CD4-positive, alpha-beta T cell treated with Interleukin-17A for 4 hours (primary cell): ENCODE data around the gene INPP4A.
"Not testable (repeated sequence)": the region's sequence is repeated elsewhere in the genome, so short reads cannot be mapped to it uniquely, and the experiment has no call there.

ENCODE experiments used
- DNase-seq: peaks from one replicate; pipeline ENCODE4 v3.0.0-alpha.2; 2020; ENCODE audit warnings: mixed read lengths

Gene INPP4A

DNA sequence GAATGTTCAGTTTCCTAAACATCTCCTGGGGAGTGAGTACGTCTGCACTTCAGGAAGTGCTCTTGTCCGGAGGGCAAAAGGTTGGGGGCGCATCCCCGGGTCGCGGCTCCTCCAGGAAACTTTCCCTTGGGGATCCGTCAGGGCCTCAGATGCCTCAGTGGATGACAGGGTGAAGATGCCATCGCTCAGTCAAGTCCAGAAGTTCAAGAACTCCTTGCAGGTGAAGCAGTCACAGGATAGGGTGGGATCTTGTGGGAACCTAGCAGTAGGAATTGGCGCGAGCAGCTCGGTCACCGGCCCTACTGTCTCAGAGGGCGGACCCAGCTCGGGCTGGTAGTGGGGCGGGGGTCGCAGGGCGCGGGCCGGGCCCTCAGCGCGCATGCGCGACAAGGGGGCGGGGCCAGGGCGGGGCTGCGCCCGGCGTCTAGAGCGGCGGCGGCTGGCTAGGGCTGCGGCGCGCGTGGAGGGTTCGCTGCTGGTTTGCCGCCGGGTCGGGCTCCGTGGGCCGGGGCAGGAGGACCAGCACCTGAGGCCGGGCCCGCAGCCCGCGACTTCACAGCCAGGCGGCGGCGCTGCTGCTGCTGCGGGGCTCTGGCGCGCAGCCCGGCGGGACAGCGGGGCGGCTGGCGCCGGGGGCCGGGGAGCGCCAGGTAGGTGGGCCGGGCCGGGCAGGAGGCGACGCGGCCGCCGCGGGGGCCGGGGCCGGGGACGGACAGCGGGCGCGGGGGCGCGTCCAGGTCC, at the start of gene INPP4A:
TSS of gene INPP4A (plus strand) at position 423 of the 741 bp plus-strand sequence. CDS start 75,191 bp downstream, outside the sequence.
- peak; percentile 87 for DNase-seq

DNA sequence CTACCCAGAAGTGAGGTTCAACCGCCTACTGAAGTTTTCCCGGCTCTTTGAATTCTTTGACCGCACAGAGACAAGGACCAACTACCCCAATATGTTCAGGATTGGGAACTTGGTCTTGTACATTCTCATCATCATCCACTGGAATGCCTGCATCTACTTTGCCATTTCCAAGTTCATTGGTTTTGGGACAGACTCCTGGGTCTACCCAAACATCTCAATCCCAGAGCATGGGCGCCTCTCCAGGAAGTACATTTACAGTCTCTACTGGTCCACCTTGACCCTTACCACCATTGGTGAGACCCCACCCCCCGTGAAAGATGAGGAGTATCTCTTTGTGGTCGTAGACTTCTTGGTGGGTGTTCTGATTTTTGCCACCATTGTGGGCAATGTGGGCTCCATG, 48.7 kb upstream of the INPP4A start:
- no peak for DNase-seq

DNA sequence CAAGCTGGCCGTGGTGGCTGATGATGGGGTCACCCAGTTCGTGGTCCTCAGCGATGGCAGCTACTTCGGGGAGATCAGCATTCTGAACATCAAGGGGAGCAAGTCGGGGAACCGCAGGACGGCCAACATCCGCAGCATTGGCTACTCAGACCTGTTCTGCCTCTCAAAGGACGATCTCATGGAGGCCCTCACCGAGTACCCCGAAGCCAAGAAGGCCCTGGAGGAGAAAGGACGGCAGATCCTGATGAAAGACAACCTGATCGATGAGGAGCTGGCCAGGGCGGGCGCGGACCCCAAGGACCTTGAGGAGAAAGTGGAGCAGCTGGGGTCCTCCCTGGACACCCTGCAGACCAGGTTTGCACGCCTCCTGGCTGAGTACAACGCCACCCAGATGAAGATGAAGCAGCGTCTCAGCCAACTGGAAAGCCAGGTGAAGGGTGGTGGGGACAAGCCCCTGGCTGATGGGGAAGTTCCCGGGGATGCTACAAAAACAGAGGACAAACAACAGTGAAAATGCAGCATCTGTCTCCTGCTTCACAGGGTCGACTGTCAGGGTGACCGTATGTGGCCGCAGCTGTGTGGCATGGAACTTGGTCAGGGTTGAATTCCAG, 47.8 kb upstream of the INPP4A start:
- no peak for DNase-seq

DNA sequence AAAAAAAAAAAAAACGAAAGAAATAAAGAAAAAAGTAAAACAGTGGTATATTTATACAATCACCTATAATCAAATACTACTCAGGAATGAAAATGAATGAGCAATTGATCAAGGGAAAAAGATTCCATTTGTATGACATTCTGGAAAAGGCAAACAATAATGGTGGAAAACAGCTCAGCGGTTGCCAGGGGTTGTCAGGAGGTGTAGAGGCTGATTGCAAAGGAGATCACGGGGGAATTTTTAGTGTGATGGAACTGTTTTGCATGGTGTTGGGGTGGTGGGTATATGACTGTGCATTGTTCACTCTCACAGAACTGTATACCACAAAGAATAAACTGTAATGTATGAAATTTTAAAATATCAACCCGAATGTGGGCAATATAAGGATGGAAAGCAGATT, 45.5 kb upstream of the INPP4A start:
- DNase-seq: no peak

DNA sequence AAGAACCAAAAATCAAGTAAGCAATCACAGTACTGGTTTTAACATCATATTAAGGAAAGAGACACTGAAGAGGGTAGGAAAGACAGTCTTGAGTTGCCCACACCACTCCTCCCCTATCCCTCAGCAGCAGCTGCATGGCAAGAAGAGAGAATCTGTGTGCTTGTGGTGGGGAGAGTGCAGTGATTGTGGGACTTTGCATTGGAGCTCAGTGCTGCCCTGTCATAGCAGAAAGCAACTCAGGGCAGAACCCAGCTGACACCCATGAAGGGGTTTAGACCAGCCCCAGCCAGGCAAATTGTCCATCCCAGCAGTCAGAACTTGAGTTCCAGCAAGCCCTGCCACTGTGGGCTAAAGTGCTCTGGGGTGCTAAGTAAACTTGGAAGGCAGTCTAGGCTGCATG, 40.8 kb upstream of the INPP4A start:
- DNase-seq: no peak

DNA sequence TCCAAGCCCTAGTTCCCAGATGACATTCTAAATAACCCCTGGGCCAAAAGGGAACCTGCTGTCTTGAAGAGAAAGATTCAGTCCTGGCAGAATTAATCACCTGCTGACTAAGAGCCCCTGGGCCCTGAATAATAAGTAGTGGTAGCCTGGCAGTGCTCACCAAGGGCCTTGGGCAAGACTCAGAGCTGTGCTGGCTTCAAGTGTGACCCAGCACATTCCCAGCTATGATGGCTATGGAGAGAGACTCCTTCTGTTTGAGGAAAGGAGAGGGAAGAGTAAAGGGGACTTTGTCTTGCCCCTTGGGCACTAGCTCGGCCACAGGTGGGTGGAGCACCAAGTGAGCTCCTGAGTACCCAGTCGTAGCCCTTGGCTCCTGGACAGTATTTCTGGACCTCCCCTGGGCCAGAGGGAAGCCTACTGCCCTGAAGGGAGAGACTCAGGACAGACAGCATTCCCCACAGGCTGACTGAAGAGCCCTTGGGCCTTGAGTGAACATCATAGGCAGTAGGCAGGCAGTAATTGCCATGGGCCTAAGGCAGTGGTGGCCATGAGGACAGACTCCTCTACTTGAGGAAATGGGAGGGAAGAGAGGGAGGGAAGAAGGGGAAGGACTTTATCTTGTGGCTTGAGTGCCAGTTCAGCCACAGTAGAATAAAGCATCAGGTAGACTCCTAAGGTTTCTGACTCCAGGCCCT, 40.0 kb upstream of the INPP4A start:
- no peak for DNase-seq

DNA sequence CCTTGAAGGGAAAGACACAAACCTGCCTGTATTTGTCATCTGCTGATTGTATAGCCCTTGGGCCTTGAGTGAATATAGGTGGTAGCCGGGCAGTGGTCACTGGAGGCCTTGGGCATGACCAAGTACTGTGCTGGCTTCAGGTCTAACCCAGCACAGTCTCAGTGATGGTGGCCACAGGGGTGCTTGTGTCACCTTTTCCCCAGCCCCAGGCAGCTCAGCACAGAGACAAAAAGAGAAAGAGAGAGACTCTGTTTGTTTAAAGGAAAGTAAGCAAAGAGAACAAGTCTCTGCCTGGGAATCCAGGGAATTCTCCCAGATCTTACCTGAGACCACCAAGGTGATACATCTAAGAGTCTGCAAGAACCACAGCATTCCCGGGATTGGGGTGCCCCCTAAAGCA, 39.4 kb upstream of the INPP4A start:
- no peak for DNase-seq

DNA sequence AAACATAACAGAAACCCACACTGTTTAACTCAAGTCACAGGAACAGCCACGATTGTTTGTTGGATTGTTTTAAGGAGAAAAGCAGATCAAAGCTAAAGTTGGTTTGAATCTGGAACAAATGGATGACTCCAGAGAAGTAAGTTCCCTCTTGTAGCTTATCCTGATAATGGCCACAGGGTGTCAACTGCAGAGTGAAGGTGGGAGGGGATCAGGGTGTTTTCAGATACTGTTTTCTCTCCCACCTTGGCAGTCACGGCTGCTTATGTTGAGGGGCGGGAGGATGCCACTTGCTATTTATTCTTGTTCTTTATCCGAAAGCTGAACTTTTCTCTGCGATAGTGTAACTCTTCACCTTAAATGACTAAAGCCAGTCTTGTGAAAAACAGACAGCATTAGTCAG, 36.5 kb upstream of the INPP4A start:
- no peak for DNase-seq

DNA sequence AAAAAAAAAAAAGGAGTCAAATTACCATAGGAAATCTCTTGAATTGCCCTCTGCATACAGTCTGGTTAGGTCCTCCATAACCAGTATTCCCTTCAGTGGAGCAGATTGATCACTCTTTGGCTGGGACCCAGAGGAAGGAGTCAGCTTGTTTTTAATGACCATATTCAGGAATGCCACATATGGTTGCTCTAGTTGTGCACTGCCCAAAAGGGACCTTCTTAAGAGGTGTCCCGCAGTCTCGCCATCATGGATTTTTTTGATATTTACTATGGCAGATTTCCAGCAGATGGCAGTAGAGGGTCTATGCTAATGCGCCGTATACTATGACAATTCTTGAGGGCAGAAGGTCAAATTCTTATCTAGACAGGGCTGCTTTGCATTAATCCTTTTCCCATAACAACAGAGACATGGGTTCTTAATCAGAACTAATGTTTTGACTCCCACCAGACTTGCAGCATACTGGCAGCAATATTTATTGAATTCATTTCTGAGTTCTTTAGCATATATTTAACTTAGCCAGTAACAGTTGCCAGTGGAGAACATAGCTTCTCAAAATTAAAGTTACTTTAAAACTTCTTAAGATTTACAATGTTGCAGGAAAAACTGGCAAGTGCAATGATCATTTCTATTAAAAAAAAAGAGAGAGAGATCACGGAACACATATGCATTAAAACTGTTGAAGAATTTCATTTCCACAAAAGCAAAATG, 31.8 kb upstream of the INPP4A start:
- peak; percentile 71 for DNase-seq

DNA sequence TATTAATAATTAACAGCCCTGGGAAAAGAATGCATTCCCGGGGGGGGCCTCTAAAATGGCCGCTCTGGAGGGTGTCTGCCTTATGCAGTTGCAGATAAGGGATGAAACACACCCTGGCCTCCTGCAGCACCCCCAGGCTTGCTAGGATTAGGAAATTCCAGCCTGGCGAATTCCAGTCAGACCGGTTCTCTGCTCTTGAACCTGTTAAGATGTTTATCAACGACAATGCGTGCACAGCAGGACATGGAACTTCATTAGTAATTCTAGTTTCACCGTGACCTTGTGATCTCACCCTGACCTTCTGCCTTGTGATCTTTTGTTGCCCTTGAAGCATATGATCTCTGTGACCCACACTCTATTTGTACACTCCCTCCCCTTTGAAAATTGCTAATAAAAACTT, 30.4 kb upstream of the INPP4A start:
- DNase-seq: not testable (repeated sequence)

DNA sequence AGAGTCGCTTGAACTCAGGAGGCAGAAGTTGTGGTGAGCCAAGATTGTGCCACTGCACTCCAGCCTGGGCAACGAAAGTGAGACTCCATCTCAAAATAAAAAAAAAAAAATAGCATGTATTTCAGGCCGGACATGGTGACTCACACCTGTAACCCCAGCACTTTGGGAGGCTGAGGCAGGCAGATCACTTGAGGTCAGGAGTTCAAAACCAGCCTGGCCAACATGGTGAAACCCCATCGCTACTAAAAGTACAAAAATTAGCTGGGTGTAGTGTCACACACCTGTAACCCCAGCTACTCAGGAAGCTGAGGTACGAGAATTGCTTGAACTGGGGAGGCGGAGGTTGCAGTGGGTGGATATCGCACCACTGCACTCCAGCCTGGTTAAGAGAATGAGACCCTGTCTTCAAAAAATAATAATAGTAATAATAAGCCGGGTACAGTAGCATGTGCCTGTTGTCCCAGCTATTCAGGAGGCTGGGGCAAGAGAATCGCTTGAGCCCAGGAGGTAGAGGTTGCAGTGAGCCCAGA, 28.9 kb upstream of the INPP4A start:
- DNase-seq: not testable (repeated sequence)

DNA sequence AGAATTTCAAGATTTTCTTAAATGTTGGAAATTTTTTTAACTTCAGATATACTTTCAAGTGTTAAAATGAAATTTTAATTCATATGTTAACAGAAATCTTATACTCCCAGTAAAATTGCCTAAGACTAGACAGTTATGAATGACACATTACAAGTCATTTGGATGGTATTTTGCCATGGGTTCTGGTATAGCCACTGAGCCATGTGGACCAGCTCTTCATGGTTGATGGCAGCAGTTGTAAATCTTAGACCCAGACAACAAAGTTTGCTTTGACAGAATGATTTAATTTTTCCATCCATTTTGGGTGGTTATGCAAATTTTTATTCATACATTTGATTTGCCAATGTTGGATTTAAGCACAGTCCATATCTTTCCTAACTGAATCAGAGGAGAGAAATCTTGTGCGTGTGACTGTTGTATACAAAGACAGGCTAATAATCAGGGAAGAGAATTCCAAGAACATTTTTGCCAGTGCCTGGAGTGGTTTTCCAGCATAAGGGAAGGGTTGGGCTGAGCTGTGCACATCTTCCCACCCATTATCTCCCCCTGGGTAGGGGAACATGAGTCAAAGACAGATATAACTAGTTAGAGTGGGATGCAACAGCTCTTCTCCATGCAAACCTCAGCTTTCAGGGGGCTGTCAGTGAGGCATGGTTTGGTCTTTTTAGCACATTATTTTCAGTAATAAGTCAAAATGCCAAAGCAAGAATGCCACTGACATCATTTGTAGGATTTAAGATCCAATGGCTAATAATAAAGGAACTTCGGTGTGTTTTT, 28.1 kb upstream of the INPP4A start:
- DNase-seq: no peak

DNA sequence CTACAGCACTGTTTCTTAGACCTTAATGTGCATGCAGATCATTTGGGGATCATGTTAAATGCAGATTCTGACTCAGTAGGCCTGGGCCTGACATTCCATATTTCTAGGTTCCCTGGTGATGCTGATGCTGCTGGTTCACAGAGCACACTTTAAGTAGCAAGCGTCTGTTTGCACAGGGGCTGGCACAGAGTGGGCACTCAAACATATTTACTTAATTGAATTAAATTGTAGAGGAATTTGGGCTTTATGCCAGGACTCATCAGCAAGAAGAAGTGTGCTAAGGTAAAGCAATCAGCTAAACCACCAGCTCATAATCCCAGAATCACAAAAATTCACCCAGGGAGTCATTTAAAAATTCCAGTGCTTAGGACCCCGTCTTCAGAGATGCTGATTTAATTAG, 25.1 kb upstream of the INPP4A start:
- no peak for DNase-seq

DNA sequence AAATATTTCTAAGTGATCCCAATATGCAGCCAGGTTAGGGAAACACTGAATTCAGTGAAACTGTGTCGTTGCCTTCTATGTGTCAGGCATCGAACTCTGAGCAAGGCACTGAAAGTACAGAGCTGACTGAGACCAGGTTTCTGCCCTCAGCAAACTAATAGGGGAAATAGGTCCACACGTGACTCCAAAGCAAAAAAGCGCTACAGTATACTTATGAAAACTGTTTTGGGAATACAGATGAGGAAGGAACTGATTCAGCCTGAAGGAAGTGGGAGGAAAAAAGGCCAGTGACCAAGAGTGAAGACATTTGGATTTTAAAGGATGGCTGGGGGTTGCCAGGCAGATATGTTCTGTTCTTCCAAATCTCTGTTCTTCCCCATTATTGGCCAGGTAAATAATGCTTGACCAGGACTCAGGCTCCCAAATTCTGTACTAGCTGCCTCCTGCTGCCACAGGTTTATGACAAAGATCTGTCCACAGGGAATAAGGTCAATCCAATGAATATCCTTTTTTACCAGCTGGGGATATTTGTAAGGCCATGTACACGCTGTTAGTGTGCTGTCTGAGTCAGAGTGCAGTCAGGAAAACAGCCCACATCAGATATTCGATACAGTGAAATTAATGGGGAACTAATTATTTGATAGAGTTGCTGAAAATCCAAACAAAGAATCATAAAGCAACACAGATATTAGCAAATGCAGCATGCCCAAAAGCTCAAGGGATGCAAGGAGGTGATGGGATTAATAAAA, 24.5 kb upstream of the INPP4A start:
- DNase-seq: no peak

DNA sequence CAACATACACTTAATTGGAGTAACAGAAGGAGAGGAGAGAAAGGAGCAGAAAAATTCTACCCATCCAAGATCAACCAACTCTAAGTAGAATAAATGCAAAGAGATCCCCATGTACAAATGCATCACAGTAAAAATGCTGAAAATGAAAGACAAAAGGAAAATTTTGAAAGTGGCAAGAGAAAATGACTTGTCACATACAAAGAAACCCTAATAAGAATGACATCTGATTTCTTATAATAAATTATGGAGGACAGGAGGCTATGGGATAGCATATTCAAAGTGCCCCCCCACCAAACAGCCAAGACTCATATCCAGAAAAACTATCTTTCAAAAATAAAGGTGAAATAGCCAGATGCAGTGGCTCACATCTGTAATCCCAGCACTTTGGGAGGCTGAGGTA, 22.2 kb upstream of the INPP4A start:
- no peak for DNase-seq

DNA sequence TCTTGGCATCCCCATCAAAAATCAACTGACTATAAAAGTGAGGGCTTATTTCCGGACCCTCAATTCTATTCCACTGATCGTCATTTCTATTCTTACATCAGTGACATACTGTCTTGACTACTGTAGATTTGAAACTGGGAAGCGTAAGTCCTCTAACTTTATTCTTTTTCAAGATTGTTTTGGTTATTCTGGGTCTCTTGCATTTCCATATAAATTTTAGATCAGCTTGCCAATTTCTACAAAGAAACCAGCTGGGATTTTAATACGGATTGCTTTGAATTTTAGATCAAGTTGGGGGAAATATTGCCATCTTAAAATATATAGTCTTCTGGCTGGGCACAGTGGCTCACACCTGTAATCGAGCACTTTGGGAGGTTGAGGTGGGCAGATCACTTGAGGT, 17.9 kb upstream of the INPP4A start:
- DNase-seq: no peak

DNA sequence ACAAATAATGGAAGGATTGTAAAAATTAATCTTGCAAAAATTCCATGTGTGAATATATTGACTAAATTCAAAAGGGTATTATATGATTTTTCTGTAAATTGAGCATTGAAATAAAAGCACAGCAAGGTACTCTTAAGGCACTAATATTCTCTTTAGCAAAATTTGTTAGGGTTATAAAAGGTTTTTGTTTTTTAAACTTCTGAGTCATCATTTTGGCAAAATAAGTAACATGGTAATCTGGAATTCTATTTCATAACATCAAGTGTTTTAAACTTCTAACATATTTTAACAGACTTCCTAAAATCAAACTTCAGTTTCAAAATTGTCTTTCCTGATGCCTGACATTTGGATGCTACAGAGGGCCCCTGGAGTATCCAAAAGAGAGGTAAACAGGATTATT, 12.5 kb upstream of the INPP4A start:
- DNase-seq: no peak

DNA sequence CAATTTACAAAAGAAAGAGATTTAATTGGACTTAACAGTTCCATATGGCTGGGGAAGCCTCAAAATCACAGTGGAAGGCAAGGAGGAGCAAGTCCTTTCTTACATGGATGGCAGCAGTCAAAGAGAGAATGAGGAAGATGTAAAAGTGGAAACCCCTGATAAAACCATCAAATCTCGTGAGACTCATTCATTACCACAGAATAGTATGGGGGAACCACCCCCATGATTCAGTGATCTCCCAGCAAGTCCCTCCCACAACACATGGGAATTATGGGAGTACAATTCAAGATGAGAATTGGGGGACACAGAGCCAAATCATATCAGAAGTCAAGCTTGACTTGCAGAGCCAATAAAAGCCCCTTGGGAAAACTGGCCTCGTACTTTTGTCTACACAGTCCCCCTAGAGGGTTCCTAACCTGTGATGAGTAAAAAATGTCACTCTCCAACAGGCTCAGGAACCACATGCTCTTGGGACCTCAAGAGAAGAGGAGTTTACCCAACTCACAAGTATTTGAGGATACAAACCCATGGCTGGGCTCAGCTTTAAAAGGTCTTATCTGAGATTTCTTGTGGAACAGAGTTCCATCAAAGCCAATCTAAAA, 11.2 kb upstream of the INPP4A start:
- DNase-seq: no peak

DNA sequence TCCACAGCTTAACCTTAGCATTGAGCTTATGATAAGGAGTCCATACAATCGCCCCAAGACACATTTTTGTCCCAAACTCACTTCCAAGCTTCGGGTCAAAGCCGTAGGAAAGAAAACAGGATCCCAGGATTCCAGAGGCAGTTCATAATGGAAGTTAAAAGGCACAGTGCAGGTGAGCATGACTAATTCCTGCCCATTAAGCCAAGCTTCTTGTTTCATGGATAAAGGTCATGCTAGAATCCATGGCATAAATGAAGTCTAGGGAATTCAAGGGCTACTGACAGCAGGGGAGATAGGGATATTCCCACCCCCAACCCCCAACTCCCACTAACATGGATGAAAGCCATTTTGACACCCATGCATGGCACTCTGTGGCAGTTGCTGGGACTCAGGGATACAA, 10.2 kb upstream of the INPP4A start:
- DNase-seq: no peak

DNA sequence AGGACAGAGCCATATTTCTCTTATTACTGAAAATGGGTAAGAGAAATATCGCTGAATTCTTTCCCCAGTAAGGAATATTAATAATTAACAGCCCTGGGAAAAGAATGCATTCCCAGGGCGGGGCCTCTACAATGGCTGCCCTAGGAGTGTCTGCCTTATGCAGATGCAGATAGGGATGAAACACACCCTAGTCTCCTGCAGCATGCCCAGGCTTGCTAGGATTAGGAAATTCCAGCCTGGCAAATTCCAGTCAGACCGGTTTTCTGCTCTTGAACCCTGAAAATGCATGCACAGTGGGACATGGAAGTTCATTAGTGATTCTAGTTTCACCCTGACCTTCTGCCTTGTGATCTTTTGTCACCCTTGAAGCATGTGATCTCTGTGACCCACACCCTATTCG, 9.0 kb upstream of the INPP4A start:
- not testable (repeated sequence) for DNase-seq

DNA sequence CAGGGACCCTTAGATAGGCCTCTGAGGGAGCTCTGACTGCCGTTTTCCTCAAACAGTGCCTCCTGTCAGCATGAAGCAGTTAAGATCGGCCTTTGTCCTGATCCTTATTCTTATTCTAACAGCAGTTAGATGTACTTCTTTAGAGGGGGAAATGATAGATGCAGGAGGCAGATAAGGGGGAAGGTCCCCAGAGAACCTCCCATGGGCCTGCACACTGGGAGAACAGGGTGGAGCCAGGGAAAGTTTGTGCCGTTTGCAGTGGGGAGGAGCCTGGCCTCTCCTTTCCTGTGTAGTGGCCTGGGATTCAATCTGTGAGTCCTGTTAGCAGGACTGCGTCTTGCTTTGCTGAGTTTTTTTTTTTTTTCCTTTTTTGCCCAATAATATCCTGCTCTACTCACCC, 7.9 kb upstream of the INPP4A start:
- no peak for DNase-seq
